HG03521 (cell line): Measurements from ENCODE around the gene PKIG.
A peak's percentile ranks its signal among the peaks of the same experiment; 100 is the strongest.

ENCODE experiments used
- ATAC-seq: cut with Tn5 transposase; IDR thresholded peaks from one replicate; pipeline ENCODE4 v1.9.1; 2021; ENCODE audit warnings: mild to moderate bottlenecking, moderate library complexity; ENCODE audit not compliant: unreplicated experiment

The PKIG gene

DNA sequence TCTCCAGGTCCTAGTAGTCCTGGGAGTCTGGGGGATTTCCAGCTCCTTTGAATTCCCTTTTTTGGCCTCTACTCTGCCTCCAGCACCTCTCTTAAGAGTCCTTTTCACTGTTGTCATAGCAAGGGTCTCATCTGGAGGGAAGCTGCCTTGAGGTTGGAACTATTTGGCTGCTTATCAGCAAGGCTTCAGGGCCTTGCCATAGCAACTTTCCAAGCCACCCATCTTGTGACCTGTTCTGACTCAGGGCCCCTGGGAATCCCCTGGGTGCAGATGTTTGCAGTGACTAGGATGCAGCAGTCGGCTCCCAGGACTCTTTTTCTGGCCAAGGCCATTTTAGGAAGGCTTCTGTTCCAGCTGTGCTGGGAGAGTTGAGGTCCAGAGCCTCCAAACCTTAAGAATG, 12.4 kb downstream of the PKIG start:
- ATAC-seq, result no peak

DNA sequence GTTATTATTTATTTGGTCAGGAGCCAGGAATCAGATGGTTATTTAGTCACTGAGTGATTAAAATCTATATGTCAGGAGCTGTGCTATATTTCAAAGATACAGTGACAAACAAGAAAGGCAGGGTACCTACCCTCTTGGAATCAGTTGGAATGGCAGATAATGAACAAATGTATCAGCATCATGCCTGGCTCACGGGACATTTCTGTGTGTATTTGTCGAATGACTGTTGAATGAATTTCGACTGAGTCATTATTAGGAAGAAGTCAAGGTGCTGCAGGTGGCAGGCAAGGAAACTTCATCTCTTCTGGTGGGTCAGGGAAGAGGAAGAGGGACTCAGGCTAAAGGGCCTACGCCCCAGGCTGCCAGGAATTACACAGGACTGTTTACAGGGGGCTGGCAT, 13.6 kb downstream of the PKIG start:
- ATAC-seq, result no peak

DNA sequence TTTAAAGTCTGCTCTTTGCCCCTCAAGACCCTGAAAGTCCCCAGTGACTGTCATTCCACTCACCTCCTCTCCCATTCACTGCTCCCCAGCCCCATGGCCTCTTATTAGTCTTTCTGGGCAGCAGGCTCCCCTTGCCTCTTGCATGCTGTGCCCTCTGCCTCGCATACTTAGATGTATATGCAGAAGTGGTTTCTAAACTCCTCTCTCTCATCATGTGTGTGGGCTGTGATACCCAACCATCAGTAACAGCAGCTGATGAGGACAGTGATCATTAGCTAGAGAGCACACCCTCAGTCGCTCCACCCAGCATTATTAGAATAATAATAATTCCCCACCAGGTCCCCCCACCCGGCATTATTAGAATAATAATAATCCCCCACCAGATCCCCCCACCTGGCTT, 14.5 kb downstream of the PKIG start:
- ATAC-seq, result no peak

DNA sequence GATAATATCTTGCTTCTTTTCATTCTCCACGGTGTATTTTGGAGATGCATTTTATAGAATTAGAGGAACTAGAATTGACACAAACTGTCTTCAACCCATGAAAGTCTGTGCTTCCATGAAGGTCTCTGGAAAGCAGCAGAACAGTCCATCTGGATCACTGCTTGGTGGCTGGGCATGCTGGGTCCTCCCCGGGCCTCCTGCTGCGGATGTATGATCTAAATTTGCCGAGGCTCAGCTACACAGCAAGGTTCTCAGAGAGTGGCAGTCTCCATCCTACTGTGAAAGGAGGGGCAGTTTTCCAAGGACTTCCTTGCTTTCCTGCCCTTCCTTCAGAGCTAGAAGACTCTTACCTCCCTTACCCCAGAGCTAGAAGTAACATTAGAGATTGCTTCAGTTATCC, 15.1 kb downstream of the PKIG start:
- ATAC-seq, result no peak

DNA sequence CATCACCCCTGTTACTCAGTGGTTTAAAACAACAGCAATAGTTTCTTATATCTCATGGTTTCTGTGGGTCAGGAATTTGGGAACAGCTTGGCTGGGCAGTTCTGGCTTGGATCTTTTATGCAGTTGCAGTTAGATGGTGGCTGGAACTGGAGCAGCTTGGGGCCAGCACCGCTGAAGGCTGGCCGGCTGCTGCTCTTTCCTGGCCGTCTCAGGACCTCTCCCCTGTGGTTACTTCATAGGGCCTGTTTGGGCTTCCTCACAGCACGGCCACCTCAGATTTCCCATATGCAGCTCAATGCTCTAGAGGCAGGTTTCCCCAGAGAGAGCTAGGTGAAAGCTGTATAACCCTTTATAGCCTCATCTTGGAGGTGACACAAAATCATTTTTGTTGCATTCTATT, 15.6 kb downstream of the PKIG start:
- ATAC-seq, result no peak

DNA sequence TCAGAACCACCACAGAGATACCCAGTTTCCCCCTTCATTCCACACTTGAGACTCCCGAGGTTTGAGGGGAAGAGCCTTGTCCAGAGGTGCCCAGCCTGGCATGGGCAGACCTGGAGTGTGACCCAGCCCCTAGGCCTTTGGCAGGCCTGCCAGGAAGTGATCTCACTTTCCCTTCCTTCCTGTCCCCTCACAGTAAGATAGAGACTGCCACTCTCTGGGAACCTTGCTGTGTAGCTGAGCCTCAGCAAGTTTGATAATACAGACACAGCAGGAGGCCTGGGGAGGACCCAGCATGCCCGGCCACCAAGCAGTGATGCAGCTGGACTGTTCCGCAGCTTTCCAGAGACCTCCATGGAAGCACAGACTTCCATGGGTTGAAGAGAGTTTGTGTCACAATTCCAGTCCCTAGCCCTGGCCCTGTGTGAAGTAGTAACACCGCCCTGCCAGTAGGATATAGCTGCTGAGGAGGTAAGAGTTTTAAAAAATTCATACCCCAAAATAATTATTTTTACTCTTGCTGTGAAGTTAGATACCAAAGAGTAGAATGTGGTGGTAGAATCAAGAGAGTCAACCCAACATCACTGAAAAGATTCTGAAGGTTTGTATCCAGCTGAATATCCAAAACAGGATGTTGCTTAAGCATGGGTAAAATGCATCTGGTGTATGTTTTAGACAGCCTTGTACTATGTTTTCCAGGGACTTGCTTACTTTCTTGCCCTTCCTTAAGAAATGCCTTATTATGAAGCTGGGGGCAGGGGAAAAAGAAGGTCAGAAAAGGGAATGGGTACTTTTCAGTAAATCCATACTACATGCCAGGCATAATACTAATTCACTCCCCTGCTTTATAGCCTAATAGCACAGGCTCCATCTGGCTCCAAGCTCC, 16.3 kb downstream of the PKIG start:
- ATAC-seq, result no peak

DNA sequence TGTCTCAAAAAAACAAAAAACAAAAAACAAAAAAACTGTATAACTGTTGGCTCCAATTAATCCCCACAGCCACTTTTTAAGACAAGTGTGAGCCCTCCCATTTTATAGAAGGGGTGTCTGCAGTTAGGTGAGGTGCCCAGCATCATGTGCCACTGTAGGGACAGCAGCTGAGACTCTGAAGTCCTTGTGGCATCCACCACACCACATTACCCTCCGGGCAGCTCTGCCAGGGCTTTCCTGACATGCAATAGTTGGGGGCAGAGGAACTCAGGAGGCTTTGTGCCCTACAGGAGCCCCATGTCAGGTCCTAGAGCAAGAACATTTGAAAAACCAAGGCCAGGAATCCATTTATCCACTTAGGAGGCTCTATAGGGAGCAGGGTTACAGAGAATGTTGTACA, 17.3 kb downstream of the PKIG start:
- no peak for ATAC-seq

DNA sequence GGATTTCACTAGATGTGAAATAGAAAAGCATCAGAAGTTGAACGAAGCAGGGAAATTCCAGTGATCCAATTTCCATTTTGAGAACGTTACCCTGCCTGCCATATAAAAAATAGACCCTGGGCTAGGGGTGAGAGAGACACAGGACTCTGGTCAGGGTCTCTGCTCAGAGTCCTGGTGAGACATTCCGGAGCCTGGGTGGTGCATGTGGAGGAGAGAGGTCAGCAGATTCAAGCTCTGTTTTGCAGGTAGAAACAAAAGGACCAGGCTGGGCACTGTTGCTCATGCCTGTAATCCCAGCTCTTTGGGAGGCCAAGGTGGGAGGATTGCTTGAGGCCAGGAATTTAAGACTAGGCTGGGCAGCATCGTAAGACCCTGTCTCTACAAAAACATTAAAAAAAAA, 17.9 kb downstream of the PKIG start:
- ATAC-seq, result no peak

DNA sequence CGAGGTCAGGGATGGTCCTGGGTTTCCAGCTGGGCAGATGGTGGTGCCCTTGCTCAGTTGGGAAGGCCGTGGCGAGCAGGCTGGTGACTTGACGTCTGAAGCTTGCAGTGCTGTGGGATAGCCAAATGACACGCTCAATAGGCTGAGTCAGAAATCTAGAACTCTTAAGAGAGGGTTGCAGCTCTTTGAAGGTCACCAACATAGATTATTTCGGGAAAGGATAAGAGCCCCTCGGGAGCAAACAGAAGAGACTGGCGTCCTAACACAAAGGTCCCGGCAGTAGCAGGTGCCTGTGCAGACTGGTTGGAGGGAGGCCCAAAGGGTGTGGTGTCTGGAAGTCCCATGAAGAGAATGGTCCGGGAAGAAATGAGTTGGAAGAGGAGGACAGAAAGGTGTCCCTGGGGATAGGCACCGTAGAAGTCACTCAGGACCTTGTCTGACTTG, 18.4 kb downstream of the PKIG start:
- no peak for ATAC-seq

DNA sequence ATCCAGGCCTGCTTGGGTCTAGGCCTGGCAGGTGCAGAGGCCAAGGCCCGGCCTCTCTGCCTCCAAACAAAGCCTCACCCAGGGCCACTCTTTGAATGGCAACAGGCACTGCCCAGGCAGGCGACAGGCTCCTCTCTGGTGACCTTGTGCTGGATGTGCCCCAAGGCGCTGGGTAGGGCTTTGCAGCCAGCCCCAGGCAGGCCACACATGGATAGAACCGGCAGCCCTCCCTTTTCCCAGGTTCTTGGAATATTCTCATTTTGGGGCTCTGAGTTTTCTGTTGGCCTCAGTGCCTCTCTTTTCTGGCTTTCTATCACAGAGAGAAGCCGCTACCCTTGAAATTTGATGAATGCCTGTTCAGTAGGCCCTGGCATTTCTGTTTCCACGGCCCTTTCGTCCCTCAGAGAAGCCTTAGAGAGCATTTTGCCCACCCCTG, 18.9 kb downstream of the PKIG start:
- ATAC-seq, result no peak

DNA sequence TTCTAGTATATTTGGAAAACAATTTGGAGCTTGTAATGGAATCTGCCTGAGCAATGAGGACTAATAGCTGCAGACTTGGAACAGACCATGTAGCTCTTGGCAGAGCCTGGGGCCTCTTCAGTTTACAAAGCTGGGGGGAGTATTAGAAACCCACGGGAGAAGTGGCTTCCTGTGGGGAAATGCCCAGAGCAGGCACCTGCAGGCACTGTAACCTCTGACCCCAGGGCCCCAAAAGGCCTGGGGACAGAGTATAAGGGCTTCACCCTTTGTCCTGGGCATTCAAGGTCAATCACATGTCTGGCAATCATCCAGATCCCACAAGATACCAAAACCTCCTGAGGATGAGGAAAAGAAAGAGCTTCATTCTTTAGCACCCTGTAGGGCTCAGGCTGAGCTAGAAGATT, 19.4 kb downstream of the PKIG start:
- ATAC-seq, result no peak

DNA sequence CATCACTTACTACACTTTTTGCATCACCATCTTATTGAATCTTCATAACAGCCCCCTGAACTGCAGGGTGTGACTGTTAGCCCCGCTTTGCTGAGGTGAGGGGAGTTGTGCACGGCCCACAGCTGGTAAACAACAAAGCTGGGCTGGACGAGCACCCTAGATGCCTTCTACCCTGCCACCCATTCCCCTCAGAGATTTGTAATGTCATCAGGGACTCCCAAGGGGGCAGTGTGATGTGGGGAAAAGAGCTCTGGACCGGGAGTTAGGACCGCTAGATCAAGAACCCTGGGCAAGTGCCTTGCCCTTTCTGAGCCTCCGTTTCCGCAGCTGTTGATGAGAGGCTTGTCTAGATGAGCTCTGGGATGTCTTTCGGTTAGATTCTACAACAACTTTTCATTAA, 20.9 kb downstream of the PKIG start:
- ATAC-seq, result no peak

DNA sequence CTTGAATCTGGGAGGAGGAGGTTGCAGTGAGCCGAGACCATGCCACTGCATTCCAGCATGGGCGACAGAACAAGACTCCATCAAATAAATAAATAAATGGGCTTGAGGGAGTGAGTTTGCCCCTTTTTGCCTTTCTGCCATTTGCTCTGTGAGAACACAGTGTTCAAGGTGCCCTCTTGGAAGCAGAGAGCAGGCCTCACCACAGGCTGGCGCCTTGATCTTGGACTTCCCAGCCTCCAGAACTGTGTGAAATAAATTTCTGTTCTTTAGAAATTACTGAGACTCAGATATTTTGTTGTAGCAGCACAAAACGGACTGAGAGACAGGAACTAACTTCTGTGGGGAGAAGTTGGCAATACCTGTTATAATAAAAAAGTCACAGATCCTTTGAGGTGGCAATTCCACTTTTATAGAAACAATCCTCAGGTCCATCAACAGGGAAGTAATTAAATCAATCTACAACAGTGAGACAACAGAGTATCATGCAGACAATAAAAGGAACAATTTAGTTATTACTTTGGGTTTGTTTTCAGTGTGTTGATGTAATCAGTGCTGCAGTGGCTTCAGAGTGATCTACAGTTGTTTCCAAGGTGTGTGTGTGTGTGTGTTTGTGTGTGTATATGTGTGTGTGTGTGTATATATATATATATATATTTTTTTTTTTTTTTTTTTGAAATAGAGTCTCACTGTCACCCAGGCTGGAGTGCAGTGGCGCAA, 24.5 kb downstream of the PKIG start:
- no peak for ATAC-seq

DNA sequence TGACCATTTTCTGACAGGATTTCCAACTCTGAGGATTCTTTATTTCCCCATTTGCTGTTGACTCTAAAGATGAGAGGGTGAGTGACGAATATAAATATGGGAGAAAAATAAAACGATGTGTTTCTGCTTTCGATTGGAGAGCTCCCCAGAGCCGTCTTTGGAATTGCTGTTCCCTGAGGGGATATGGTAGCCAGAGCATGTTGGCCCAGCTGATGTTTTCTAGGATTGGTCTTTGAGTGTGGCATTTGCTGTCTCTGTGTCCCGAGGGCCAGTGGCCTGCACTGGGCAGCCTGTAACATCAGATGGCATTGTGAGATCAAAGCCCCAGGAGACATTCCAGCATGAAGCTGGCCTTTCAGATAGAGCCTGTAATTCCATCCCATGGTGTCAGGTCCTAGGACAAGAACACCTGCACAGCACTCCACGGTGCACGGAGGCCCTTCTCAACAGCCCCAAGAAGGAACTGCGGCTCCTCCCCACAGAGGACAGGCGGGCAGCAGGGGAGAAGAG, 26.7 kb downstream of the PKIG start:
- ATAC-seq, result no peak

DNA sequence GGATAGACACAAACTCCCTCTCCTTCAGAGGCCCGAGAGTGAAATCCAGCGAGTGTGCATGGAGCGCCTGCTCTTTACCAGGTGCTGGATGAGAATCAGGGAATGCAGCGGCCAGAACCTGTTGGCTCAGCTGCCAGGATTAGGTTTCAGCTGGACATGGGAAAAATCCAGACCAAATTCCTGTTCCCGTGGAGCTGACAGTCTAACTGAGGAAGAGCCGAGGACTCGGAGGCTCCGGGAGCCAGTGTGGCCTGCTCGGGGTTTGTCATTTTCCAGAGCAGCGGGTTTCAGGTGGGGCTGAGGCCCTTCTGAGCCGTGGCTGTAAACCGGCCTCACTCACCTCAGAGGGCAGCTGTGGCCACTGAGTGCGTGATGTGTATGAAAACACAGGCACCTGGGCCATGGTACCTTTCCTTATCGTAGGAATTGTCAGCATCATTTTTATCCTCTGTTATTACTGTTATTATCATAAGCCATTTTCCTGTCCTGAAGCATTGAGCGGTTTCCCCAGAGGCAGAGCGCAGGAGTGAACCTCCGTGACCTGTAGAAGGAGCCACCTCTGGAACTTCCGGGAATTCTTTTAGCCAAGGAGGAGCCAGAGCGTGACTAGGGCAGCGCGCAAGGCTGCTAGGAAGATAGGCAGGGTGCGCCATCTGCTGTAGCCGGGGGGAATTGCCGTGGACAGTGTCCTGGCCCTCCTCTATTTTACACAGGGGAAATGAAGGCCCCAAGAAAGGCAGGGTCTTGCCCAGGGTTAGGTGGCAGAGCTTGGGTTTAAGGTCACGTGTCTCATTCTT, 27.3 kb downstream of the PKIG start:
- peak; percentile 75 for ATAC-seq

DNA sequence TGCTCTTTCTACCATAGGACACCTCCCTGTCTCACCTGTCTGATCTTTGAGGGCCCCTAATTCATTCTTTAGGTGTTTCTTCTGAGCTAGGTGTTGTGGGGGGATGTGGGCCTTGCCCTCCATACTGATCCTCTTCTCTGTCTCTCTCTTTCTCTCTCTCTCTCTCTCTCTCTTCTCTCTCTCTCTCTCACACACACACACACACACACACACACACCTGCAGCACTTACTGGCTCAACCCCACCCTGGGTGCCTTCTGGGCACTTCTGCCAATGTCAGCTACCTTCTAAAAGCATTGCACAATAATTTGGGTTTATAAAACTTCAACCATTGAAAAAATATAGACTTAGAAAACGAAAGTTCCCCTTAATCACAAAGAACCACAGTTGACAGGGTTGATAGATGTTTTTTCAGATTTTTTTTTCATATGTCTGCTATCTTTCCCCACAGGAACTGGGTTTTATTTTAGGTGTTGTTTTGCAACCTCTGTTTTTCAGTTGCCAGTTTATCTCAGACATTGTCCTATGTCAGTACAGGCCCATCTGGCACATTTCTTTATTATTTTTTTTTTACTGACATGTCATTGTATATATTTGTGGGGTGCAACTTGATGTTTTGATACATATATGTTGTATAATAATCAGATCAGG, 28.1 kb downstream of the PKIG start:
- ATAC-seq, result peak; percentile 8

DNA sequence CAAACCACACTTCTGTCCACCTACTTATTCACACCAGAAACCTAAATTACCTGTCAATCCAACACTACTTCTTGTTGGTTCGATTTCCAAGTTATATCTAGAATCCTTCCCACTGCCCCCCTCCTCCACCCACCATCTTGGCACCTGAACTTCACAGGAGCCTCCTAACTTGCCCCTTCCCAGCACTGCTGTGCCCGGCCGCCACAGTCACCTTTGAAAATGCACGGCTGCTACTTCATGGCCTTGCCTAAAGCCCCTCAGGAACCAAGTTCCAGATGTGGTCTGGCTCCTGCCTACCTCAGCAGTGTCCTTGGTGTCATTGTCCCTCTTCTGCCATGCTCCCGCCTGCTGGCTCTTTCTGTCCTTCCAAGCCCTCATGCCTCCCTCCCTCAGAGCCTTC, 31.2 kb downstream of the PKIG start:
- no peak for ATAC-seq

DNA sequence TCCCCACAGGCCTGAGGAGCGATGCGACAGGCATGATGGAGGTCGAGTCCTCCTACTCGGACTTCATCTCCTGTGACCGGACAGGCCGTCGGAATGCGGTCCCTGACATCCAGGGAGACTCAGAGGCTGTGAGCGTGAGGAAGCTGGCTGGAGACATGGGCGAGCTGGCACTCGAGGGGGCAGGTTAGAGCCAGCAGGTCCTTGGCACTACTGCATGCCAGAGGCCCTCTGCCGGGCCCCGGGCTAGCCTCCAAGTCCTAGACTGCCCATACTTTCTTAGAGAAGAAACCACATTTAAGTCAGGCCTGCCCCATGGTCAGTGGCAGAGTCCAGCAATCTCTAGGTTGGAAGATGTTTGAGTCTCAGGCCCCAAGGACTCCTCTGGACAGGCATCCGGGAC, 32.1 kb downstream of the PKIG start:
- ATAC-seq, result no peak

DNA sequence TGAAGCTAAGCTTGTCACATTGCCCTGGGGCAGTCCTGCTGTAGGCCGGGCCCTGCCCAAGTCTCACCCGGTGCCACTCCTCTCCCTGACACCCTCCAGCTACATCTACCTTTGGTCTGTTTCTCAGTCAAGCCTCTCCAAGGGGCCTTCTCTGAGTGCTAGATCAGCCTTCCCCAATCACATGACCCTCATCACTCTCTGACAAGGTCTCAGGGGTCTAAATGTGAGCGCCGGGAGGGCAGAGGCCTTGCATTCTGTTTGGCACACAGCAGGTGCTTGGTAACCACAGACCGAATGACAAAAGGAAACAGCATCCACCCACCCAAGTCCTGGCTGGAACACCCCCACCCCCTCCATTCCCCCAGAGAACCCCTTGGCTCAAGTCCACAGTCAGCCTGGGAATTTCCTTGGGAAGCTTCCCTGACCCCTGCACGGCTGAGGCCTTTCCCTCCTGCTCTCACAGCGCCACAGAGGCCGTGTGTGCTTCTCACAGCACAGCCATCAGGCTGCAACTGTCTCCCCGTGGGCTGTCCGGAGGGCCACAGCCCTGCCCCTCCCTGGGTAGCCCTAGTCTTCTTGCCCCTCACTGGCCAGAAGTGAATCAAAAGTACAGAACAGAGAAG, 32.9 kb downstream of the PKIG start:
- no peak for ATAC-seq

DNA sequence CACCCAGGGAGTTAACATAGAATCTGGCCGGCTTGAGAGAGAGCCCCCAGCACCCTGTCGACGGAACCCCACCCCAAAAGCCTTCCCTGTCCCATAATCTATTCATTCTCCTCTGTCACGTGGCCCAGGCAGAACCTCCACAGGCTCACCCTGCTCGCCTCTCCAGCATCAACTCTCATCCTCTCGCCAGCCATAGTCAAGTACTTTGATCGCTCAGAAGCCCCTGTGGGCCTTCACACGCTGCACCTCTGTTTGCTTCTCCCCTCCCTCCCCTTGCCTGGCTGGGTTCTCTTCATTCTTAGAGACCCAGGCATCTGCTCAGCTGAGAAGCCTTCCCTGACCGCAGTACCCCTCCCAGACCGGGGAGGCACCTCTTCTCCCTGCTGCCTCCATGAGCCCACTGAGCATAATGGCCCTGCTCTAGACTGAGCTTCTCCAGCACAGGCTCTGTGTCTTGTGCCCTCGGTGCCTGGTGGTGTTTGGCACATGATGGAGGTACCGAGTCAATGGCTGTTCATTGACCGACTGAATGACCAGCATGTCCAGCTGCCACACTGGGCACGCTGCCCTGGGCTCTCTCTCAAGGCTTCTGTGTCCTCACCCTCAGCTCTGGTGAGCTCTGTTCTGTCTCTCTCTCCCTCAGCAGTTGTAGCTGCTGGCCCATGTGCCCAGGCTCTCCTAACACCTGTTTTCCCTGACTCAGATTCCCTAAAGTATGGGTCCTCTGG, 33.7 kb downstream of the PKIG start:
- no peak for ATAC-seq
